Measurements from ENCODE around the gene NRDC.

DNA sequence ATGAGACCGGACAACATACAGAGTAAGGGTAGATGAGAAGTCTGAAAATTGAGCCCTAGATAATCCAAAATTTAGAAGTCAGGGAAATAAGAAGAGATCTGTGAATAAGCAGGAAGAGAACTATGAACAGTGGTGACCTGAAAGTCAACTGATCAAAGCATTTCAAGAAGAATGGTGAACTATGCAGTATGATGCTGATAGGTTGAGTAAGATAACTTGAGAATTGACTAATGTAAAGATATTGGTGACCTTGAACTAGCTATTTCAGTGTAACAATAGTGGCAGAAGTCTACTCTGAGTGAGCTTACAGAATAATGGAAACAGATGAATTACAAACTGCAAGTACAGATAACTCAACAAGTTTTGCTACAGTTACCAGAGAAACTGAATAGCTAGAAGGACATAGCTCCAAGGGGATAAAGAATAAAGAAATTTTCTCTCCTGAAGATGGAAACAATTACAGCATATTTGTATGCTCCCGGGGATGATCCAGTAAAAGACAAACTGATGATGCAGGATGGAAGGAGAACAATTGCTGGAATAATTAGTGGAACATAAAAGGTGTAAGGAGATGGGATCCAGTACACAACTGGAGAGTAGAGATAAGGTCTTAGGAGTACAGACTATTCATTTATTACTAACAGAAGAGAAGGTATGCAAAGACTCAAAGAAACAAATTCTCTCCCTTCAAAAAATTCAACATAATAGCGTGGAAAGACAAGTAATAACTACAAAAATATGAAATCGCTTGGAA is 10.9 kb downstream of the NRDC start:
- TF ChIP-seq, protein P1, sequence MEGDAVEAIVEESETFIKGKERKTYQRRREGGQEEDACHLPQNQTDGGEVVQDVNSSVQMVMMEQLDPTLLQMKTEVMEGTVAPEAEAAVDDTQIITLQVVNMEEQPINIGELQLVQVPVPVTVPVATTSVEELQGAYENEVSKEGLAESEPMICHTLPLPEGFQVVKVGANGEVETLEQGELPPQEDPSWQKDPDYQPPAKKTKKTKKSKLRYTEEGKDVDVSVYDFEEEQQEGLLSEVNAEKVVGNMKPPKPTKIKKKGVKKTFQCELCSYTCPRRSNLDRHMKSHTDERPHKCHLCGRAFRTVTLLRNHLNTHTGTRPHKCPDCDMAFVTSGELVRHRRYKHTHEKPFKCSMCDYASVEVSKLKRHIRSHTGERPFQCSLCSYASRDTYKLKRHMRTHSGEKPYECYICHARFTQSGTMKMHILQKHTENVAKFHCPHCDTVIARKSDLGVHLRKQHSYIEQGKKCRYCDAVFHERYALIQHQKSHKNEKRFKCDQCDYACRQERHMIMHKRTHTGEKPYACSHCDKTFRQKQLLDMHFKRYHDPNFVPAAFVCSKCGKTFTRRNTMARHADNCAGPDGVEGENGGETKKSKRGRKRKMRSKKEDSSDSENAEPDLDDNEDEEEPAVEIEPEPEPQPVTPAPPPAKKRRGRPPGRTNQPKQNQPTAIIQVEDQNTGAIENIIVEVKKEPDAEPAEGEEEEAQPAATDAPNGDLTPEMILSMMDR (IDR thresholded peaks at IDR 0.05 in 2 of 3, conservative IDR thresholded peaks at IDR 0.05 in 1 of 3; ENCODE audit: insufficient read depth in 2 of 3, low read depth in 1 of 3, low read length in 3 of 3), result no peak
- TF ChIP-seq SP1 (CRISPR knock-in tag; IDR thresholded peaks at IDR 0.05) (no peak), WHSC1 (IDR thresholded peaks at IDR 0.05; ENCODE audit: low read length) (no peak)
